Transverse colon (tissue), 4 donors: ENCODE data around the gene EHMT1. TPM values are rescaled to one million over a fixed set of nuclear protein-coding genes. Genes with fewer than 3 reads are reported as not detected.

Source experiments
- DNase-seq: peaks from one replicate; pipeline ENCODE4 v3.0.0-alpha.2; 2019
- H3K27ac ChIP-seq, 4 donors: fragments of 200-600 bp; sonication (generic); 2 replicates each; pipeline ENCODE4 v1.5.1; 2016 to 2018; ENCODE audit warnings: inconsistent platforms in 4 of 4
- H3K27me3 ChIP-seq: fragments of 200-600 bp; sonication (generic); 2 replicates; pipeline ENCODE4 v1.5.1; 2017; ENCODE audit warnings: inconsistent platforms
- H3K36me3 ChIP-seq, 4 donors: fragments of 200-600 bp; sonication (generic); 2 replicates each; pipeline ENCODE4 v1.5.1; 2017 to 2019; ENCODE audit warnings: inconsistent platforms in 4 of 4
- H3K4me1 ChIP-seq, 4 donors: fragments of 200-600 bp; sonication (generic); 2 replicates each; pipeline ENCODE4 v1.5.1; 2017 to 2020; ENCODE audit warnings: inconsistent platforms in 4 of 4
- H3K4me3 ChIP-seq, 4 donors: fragments of 200-600 bp; sonication (generic); 1 replicate in 1 of 4; 2 replicates in 3 of 4; pipeline versions ENCODE4 v1.5.1 to v1.6.1; 2017 to 2019; ENCODE audit warnings: inconsistent platforms in 4 of 4
- H3K9me3 ChIP-seq, 2 donors: fragments of 200-600 bp; sonication (generic); 2 replicates each; pipeline ENCODE4 v1.5.1; 2017 to 2019; ENCODE audit warnings: inconsistent platforms in 2 of 2
- EP300 ChIP-seq: sonication (generic); formaldehyde crosslinking; IDR thresholded peaks from one replicate; pipeline ENCODE4 v1.6.1; 2017; ENCODE audit warnings: antibody characterized with exemption, low read depth
- POLR2A ChIP-seq: fragments of 450-650 bp; IDR thresholded peaks from one replicate; pipeline ENCODE4 v1.6.1; 2016; ENCODE audit warnings: antibody characterized with exemption, mild to moderate bottlenecking, moderate library complexity
- POLR2AphosphoS5 ChIP-seq, 3 donors: sonication (generic); formaldehyde crosslinking; IDR thresholded peaks; one replicate each; pipeline ENCODE4 v1.6.1; 2016; ENCODE audit warnings: antibody characterized with exemption in 3 of 3
- WGBS, 2 donors: methylation state at CpG; one replicate each; pipeline ENCODE4 v1.1.5; 2018; ENCODE audit warnings: low coverage in 1 of 2; 5-methylcytosine and 5-hydroxymethylcytosine counted together
- in situ Hi-C, 4 donors: fragments of 200-750 bp; cut with MboI; loops; one replicate each; pipeline versions ENCODE4 v1.15.0 to v1.15.1; 2017; ENCODE audit warnings: low sequenced_read_pairs in 3 of 4, low pct_ligation_motif_present in 1 of 4, low pct_unique_long_range_greater_than_20kb in 1 of 4
- intact Hi-C: fragments of 100-400 bp; cut with DNase I; formaldehyde crosslinking; loops from one replicate; pipeline ENCODE4 v1.15.1; 2023; ENCODE audit warnings: low total_unique reads
- total RNA-seq, 4 donors: library from RNA; depleted of rRNA; stranded (reverse); fragments of >200 nt; gene quantifications; one replicate each; pipeline ENCODE4 v1.1.0, GENCODE V29; 2016
- TF ChIP-seq, protein P1 (sequence below), 5 experiments: fragments of 200-600 bp in 3 of 5; fragments of 450-650 bp in 2 of 5; sonication (generic) in 3 of 5; IDR thresholded peaks; 1 replicate in 2 of 5; 2 replicates in 3 of 5; pipeline ENCODE4 v1.5.1; 2016 to 2017; ENCODE audit warnings: antibody characterized with exemption in 5 of 5, inconsistent platforms in 3 of 5, mild to moderate bottlenecking in 2 of 5, moderate library complexity in 1 of 5

Gene EHMT1
- total RNA-seq, 4 donors from 2014 or later = 93.8 to 184 (median 139) TPM

DNA sequence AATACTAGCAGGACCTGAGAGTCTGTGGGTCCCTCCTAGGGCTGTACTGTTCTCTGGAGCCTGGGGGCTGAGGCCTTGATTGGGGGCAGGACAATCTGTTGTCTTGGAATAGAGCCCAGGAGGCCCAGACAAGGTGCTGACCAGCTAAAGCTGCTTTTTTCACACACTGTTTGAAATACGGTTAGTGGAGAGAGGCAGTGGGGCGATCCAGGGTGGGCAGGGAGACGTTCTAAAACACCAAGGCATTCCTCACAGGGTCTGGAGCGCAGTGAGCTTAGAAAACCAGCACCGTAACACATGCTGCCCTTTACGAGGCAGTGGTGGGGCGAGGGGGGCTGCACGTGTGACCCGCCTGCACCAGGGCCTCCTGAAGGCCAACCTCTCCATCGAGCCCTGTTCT lies 55.1 kb downstream of the EHMT1 start:
- Histone ChIP-seq H3K4me1 (peaks cover 5 to 47% (median 24%) of the 10 kb centered on the region in 4 donors), H3K9me3 (no peaks in the 10 kb centered on the region), H3K36me3 (no peaks in the 10 kb centered on the region), H3K4me3 (no peak overlapping the region), H3K27me3 (no peaks in the 10 kb centered on the region), H3K27ac (peak overlapping the region; percentile 21 to 59 (median 37))
- in situ Hi-C loops (no loop called here), intact Hi-C loops (no loop called here)
- DNase-seq = no peak
- TF ChIP-seq POLR2AphosphoS5 (IDR thresholded peaks at IDR 0.05) (no peak), EP300 (no peak), POLR2A (no peak)
- TF ChIP-seq, protein P1, sequence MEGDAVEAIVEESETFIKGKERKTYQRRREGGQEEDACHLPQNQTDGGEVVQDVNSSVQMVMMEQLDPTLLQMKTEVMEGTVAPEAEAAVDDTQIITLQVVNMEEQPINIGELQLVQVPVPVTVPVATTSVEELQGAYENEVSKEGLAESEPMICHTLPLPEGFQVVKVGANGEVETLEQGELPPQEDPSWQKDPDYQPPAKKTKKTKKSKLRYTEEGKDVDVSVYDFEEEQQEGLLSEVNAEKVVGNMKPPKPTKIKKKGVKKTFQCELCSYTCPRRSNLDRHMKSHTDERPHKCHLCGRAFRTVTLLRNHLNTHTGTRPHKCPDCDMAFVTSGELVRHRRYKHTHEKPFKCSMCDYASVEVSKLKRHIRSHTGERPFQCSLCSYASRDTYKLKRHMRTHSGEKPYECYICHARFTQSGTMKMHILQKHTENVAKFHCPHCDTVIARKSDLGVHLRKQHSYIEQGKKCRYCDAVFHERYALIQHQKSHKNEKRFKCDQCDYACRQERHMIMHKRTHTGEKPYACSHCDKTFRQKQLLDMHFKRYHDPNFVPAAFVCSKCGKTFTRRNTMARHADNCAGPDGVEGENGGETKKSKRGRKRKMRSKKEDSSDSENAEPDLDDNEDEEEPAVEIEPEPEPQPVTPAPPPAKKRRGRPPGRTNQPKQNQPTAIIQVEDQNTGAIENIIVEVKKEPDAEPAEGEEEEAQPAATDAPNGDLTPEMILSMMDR (IDR thresholded peaks at IDR 0.05) = no peak
- 76% methylated on average over 10 of the region's 10 CpGs; no CpG with 5 or more reads in 1 of the 2 donors for WGBS, 2 donors

DNA sequence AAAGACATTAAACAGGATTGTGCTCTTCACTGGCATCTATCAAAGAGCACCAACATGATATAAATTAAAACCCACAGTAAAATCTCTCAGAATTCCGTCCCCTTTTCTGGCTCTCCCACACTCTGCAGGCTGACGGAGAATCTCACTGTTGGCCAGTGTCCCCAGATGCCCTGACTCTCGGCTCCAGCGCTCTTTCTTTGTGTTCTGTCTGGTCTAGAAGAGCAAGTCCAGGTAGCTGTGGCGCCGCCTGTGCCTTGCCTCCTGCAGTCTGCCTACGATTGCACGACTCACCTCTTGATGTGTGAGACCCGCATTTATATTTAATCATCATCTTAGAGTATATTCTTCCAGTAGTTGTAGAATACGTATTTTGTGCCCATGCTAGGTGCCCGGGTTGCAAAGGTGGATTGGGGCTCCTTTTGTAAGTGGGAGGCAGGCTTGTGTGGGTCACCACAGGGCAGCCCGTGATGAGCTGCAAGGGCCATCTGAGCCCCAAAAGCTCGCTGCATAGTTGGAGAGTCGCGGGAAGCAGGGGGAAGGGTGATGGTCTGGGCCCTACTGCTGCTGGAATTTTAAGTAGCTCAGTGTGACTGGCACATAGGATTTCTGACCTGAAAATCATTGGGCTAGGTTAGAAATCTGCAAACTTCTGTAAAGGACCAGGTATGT lies 55.6 kb downstream of the EHMT1 start:
- TF ChIP-seq POLR2A (no peak), EP300 (no peak), POLR2AphosphoS5 (IDR thresholded peaks at IDR 0.05) (no peak)
- TF ChIP-seq, protein P1 (IDR thresholded peaks at IDR 0.05) = no peak
- intact Hi-C loops = no loop called here
- no peaks in the 10 kb centered on the region for H3K27me3 ChIP-seq
- H3K4me1 ChIP-seq = peaks cover 5 to 53% (median 29%) of the 10 kb centered on the region in 4 donors
- no peaks in the 10 kb centered on the region for H3K36me3 ChIP-seq
- WGBS, 2 donors = 72 to 80% methylated on average over 8 to 15 of the region's 15 CpGs
- in situ Hi-C loops = no loop called here
- no peak for DNase-seq
- H3K9me3 ChIP-seq = no peaks in the 10 kb centered on the region
- H3K4me3 ChIP-seq = no peak overlapping the region
- H3K27ac ChIP-seq = peak overlapping the region; percentile 21 to 59 (median 37)

DNA sequence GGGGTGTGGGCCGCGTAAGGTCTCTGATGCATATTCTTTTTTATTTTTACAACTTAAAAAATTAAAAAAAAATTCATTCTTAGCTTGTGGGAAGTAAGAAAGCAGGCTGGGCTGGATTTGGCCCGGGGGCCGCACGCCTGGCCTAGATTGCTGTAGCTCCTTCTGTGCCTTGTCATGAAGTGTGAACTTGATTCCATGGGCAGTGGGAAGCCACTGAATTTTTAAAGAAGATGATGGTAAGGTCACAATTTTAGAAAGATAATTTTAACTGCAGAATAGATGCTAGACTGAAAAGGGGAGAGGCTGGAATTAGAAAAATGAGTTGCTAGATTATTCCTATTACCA lies 56.1 kb downstream of the EHMT1 start:
- peaks cover 5 to 54% (median 34%) of the 10 kb centered on the region in 4 donors for H3K4me1 ChIP-seq
- no peak overlapping the region for H3K4me3 ChIP-seq
- intact Hi-C loops (no loop called here), in situ Hi-C loops (no loop called here)
- H3K27me3 ChIP-seq = no peaks in the 10 kb centered on the region
- 89 to 93% methylated on average over 5 of the region's 5 CpGs for WGBS, 2 donors
- H3K27ac ChIP-seq = peak overlapping the region in 1 of 4 donors; percentile 59
- no peaks in the 10 kb centered on the region for H3K9me3 ChIP-seq
- H3K36me3 ChIP-seq = no peaks in the 10 kb centered on the region
- no peak for TF ChIP-seq EP300
- no peak for TF ChIP-seq POLR2A
- no peak for TF ChIP-seq POLR2AphosphoS5 (IDR thresholded peaks at IDR 0.05)
- TF ChIP-seq, protein P1 (IDR thresholded peaks at IDR 0.05) = no peak
- DNase-seq = no peak

DNA sequence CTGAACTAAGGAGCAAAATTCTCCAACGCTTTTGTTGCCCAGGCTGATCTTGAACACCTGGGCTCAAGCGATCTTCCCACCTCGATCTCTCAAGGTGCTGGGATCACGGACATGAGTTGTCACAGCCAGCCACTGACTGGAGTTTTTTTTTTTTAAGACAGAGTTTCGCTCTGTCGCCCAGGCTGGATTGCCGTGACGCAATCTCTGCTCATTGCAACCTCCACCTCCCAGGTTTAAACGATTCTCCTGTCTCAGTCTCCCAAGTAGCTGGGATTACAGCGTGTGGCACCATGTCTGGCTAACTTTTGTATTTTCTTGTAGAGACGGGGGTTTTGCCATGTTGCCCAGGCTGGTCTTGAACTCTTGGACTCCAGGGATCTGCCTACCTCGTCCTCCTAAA lies 58.2 kb downstream of the EHMT1 start:
- Histone ChIP-seq H3K9me3 (no peaks in the 10 kb centered on the region), H3K4me1 (peaks cover 9 to 54% (median 29%) of the 10 kb centered on the region in 4 donors), H3K27me3 (no peaks in the 10 kb centered on the region), H3K27ac (no peak overlapping the region), H3K36me3 (no peaks in the 10 kb centered on the region), H3K4me3 (no peak overlapping the region)
- intact Hi-C loops (no loop called here), in situ Hi-C loops (no loop called here)
- WGBS, 2 donors = 94 to 96% methylated on average over 6 to 12 of the region's 12 CpGs
- TF ChIP-seq POLR2A = no peak
- no peak for TF ChIP-seq EP300
- no peak for TF ChIP-seq POLR2AphosphoS5 (IDR thresholded peaks at IDR 0.05)
- TF ChIP-seq, protein P1 (IDR thresholded peaks at IDR 0.05) = no peak
- no peak for DNase-seq
